Calu3 (cell line): ENCODE results near the gene SYT7. TPM values are rescaled to one million over a fixed set of nuclear protein-coding genes. Genes with fewer than 3 reads are reported as not detected.
"Not testable (repeated sequence)": the region's sequence is repeated elsewhere in the genome, so short reads cannot be mapped to it uniquely, and the experiment has no call there.

Experiments used
- BruUV-seq: library from RNA; stranded (reverse); fragments of 400-500 nt; replicated peaks from 2 replicates; lab custom pipeline; 2021; lab: Mats Ljungman, UMichigan
- CTCF ChIA-PET: fragments of 300-600 bp; sonication (Branson Sonifier 250); formaldehyde crosslinking; loops from one replicate; lab custom pipeline; 2022; ENCODE audit warnings: antibody characterized with exemption; lab: Charles Lee
- DNase-seq: peaks from one replicate; pipeline ENCODE4 v3.0.0; 2022
- H3K27ac Mint-ChIP-seq: one replicate; pipeline ENCODE4 v1.8.0; 2022; ENCODE audit warnings: mixed read lengths; ENCODE audit not compliant: unreplicated experiment
- H3K27me3 Mint-ChIP-seq: one replicate; pipeline ENCODE4 v1.8.0; 2022; ENCODE audit warnings: mixed read lengths; ENCODE audit not compliant: unreplicated experiment
- H3K36me3 Mint-ChIP-seq: one replicate; pipeline ENCODE4 v1.8.0; 2022; ENCODE audit warnings: mild to moderate bottlenecking, moderate library complexity, mixed read lengths; ENCODE audit not compliant: insufficient read depth, unreplicated experiment
- H3K4me1 Mint-ChIP-seq: one replicate; pipeline ENCODE4 v1.8.0; 2022; ENCODE audit warnings: mild to moderate bottlenecking, low read depth, mixed read lengths; ENCODE audit not compliant: unreplicated experiment
- H3K4me3 Mint-ChIP-seq: one replicate; pipeline ENCODE4 v1.8.0; 2022; ENCODE audit warnings: mild to moderate bottlenecking, low read depth, moderate library complexity, mixed read lengths; ENCODE audit not compliant: unreplicated experiment
- H3K9me3 Mint-ChIP-seq: one replicate; pipeline ENCODE4 v1.8.0; 2022; ENCODE audit warnings: low read depth, mixed read lengths; ENCODE audit not compliant: unreplicated experiment
- CTCF ChIP-seq: fragments of 200-600 bp; IDR thresholded peaks from one replicate; pipeline ENCODE4 v1.8.0; 2022; ENCODE audit warnings: antibody characterized with exemption; ENCODE audit not compliant: unreplicated experiment
- intact Hi-C: fragments of 100-400 bp; cut with micrococcal nuclease; formaldehyde crosslinking; loops from one replicate; pipeline ENCODE4 v1.10.0; 2022; ENCODE audit not compliant: unreplicated experiment
- microRNA-seq: library from miRNA; unstranded; fragments of <30 nt; microRNA quantifications from one replicate; pipeline ENCODE4 v1.2.0, GENCODE V29; 2022
- total RNA-seq: library from RNA; stranded (reverse); gene quantifications from 2 replicates; pipeline ENCODE4 v1.2.3, GENCODE V29; 2022

SYT7 gene
- total RNA-seq, 1 experiment from 2014 or later, result 4.4 TPM

GRCh38 chr11:61472868-61473267, 108.0 kb downstream of the SYT7 start:
- intact Hi-C loops, result no loop called here
- Mint-ChIP-seq H3K27ac (no peak overlapping the region), H3K36me3 (peaks cover 5% of the 10 kb centered on the region), H3K9me3 (no peaks in the 10 kb centered on the region), H3K4me1 (peaks cover 3% of the 10 kb centered on the region), H3K27me3 (no peaks in the 10 kb centered on the region), H3K4me3 (no peak overlapping the region)
- DNase-seq, result no peak
- CTCF ChIA-PET, result interaction anchor here (0.7 kb wide), 1 partner anchor 8 kb away, joined by 4 read pairs; no protein-coding TSS in a partner anchor
- BruUV-seq, result no TSS peak
- TF ChIP-seq CTCF, result no peak

GRCh38 chr11:61472282-61472681, 108.6 kb downstream of the SYT7 start:
- Mint-ChIP-seq H3K4me3 (no peak overlapping the region), H3K27me3 (no peaks in the 10 kb centered on the region), H3K36me3 (peaks cover 5% of the 10 kb centered on the region), H3K9me3 (no peaks in the 10 kb centered on the region), H3K4me1 (no peaks in the 10 kb centered on the region), H3K27ac (no peak overlapping the region)
- no peak for TF ChIP-seq CTCF
- BruUV-seq, result no TSS peak
- no peak for DNase-seq
- CTCF ChIA-PET, result interaction anchor here (0.7 kb wide), 2 partner anchors 8 to 1090 kb away, joined by 3 to 4 read pairs; no protein-coding TSS in a partner anchor
- intact Hi-C loops, result no loop called here

GRCh38 chr11:61468002-61468401, 112.9 kb downstream of the SYT7 start:
- intact Hi-C loops, result no loop called here
- no peak for DNase-seq
- no peak overlapping the region for H3K27ac Mint-ChIP-seq
- CTCF ChIA-PET, result no interaction called here
- no peaks in the 10 kb centered on the region for H3K27me3 Mint-ChIP-seq
- no peaks in the 10 kb centered on the region for H3K9me3 Mint-ChIP-seq
- no TSS peak for BruUV-seq
- no peak for TF ChIP-seq CTCF
- H3K4me1 Mint-ChIP-seq, result no peaks in the 10 kb centered on the region
- H3K36me3 Mint-ChIP-seq, result peaks cover 5% of the 10 kb centered on the region
- no peak overlapping the region for H3K4me3 Mint-ChIP-seq

- intact Hi-C loops, H3K27ac Mint-ChIP-seq, H3K4me3 Mint-ChIP-seq, H3K4me1 Mint-ChIP-seq, BruUV-seq, CTCF ChIA-PET, H3K27me3 Mint-ChIP-seq, H3K36me3 Mint-ChIP-seq, H3K9me3 Mint-ChIP-seq, DNase-seq: not testable (repeated sequence)
Measured at GRCh38 chr11:61467602-61468001, 113.3 kb downstream of the SYT7 start.

Small RNA genes lying within 50 kb of the gene (microRNA-seq; reads per million reads assigned to microRNA genes)
- not detected for gene MIR4488

Other genes with a start within 250 kb of the SYT7 start
- 165 and 193 TPM in 2 replicates for gene DDB1, start 248.0 kb downstream of the SYT7 start, total RNA-seq
- 61.1 and 79.9 TPM in 2 replicates for gene TKFC, start 247.8 kb downstream of the SYT7 start, total RNA-seq
- gene CYB561A3, start 219.2 kb downstream of the SYT7 start, total RNA-seq, result 33.3 and 39.2 TPM in 2 replicates
- gene TMEM138, start 218.7 kb downstream of the SYT7 start, total RNA-seq, result 45.7 and 51.6 TPM in 2 replicates
- gene TMEM216, start 188.5 kb downstream of the SYT7 start, total RNA-seq, result 10.6 and 11.0 TPM in 2 replicates
- gene CPSF7, start 151.1 kb downstream of the SYT7 start, total RNA-seq, result 86.6 and 96.3 TPM in 2 replicates
- gene SDHAF2, start 151.0 kb downstream of the SYT7 start, total RNA-seq, result 41.9 and 42.1 TPM in 2 replicates
- gene LRRC10B, start 72.3 kb downstream of the SYT7 start, total RNA-seq, result not detected in 2 replicates
- gene DAGLA, start 99.3 kb upstream of the SYT7 start, total RNA-seq, result 7.5 and 9.0 TPM in 2 replicates
- 91.4 and 139 TPM in 2 replicates for gene MYRF, start 171.6 kb upstream of the SYT7 start, total RNA-seq
- 140 and 146 TPM in 2 replicates for gene TMEM258, start 211.5 kb upstream of the SYT7 start, total RNA-seq
- 72.4 TPM in 2 replicates for gene FEN1, start 211.8 kb upstream of the SYT7 start, total RNA-seq
- gene FADS1, start 235.9 kb upstream of the SYT7 start, total RNA-seq, result 55.6 and 74.1 TPM in 2 replicates
- gene FADS2, start 247.2 kb upstream of the SYT7 start, total RNA-seq, result 8.5 and 19.2 TPM in 2 replicates